H1 (cell line): ENCODE data around the gene PSMB3. TPM values are rescaled to one million over a fixed set of nuclear protein-coding genes. Genes with fewer than 3 reads are reported as not detected.

ENCODE experiments used
- CTCF ChIA-PET: fragments of 300-600 bp; sonication (Branson Sonifier 250); formaldehyde crosslinking; loops from one replicate; lab custom pipeline; 2021; ENCODE audit not compliant: partially characterized antibody; lab: Charles Lee
- POLR2A ChIA-PET: fragments of 300-600 bp; sonication (Branson Sonifier 250); formaldehyde crosslinking; loops from one replicate; lab custom pipeline; 2021; ENCODE audit warnings: inconsistent platforms; ENCODE audit not compliant: partially characterized antibody; lab: Charles Lee
- DNase-seq, 2 experiments: peaks; one replicate each; pipeline versions ENCODE4 v3.0.0 to v3.0.0-alpha.2; 2010 to 2022; ENCODE audit warnings: low spot score in 2 of 2, low read depth in 1 of 2, mixed read lengths in 1 of 2
- FAIRE-seq: peaks from 2 replicates; lab custom pipeline; 2011; peaks lifted over from hg19 to GRCh38; lab: Jason Lieb, UNC
- H2AFZ ChIP-seq: 2 replicates; pipeline ENCODE4 v1.8.1; 2012; ENCODE audit warnings: low read length, inconsistent platforms
- H2AK5ac ChIP-seq: 2 replicates; pipeline ENCODE4 v1.6.1; 2013; ENCODE audit warnings: low read depth, low read length
- H2BK120ac ChIP-seq: replicated peaks from 2 replicates; pipeline ENCODE3; 2013; ENCODE audit warnings: low read depth, low read length, inconsistent platforms
- H2BK12ac ChIP-seq: 2 replicates; pipeline ENCODE4 v1.6.1; 2013; ENCODE audit warnings: low read depth, low read length
- H2BK15ac ChIP-seq: 2 replicates; pipeline ENCODE4 v1.6.1; 2013; ENCODE audit warnings: low read length
- H2BK20ac ChIP-seq: 2 replicates; pipeline ENCODE4 v1.6.1; 2013; ENCODE audit warnings: low read length
- H2BK5ac ChIP-seq: 2 replicates; pipeline ENCODE4 v1.6.1; 2013; ENCODE audit warnings: low read depth, low read length
- H3K14ac ChIP-seq: 2 replicates; pipeline ENCODE4 v1.6.1; 2013; ENCODE audit warnings: inconsistent platforms; ENCODE audit not compliant: insufficient read length
- H3K18ac ChIP-seq: 2 replicates; pipeline ENCODE4 v1.6.1; 2013; ENCODE audit warnings: low read length; ENCODE audit errors: extremely low read depth
- H3K23ac ChIP-seq: 2 replicates; pipeline ENCODE4 v1.6.1; 2013; ENCODE audit warnings: inconsistent platforms; ENCODE audit not compliant: insufficient read length
- H3K23me2 ChIP-seq: 2 replicates; pipeline ENCODE4 v1.6.1; 2013; ENCODE audit warnings: low read depth, low read length
- H3K27ac ChIP-seq: 2 replicates; pipeline ENCODE4 v1.6.1; 2011; ENCODE audit warnings: low read depth, low read length, inconsistent platforms
- H3K27me3 ChIP-seq, 4 experiments: replicated peaks in 1 of 4; 1 replicate in 1 of 4; 2 replicates in 3 of 4; pipeline versions ENCODE4 v1.6.1 to v1.8.1; 2011 to 2013; ENCODE audit warnings: low read length in 3 of 4, mild to moderate bottlenecking in 3 of 4, inconsistent platforms in 2 of 4, mixed read lengths in 2 of 4, moderate library complexity in 1 of 4; ENCODE audit not compliant: control insufficient read depth in 3 of 4, insufficient read depth in 3 of 4; ENCODE audit errors: extremely low read depth in 1 of 4
- H3K36me3 ChIP-seq, 4 experiments: 2 replicates each; pipeline versions ENCODE4 v1.6.1 to v1.8.1; 2011 to 2013; ENCODE audit warnings: mild to moderate bottlenecking in 4 of 4, low read length in 3 of 4, moderate library complexity in 2 of 4, control low read depth in 1 of 4, inconsistent platforms in 1 of 4; ENCODE audit not compliant: insufficient read depth in 4 of 4, control insufficient read depth in 2 of 4
- H3K4ac ChIP-seq: replicated peaks from 2 replicates; pipeline ENCODE3; 2013; ENCODE audit warnings: low read length, low read depth, mixed read lengths, inconsistent platforms; ENCODE audit not compliant: insufficient read length
- H3K4me1 ChIP-seq, 4 experiments: replicated peaks in 1 of 4; 1 replicate in 1 of 4; 2 replicates in 3 of 4; pipeline versions ENCODE4 v1.6.1 to v1.8.1; 2011 to 2013; ENCODE audit warnings: low read length in 3 of 4, inconsistent platforms in 2 of 4, mixed read lengths in 1 of 4; ENCODE audit not compliant: insufficient read depth in 4 of 4, control insufficient read depth in 3 of 4
- H3K4me2 ChIP-seq, 2 experiments: 2 replicates each; pipeline versions ENCODE4 v1.6.1 to v1.8.1; 2011 to 2013; ENCODE audit warnings: low read depth in 2 of 2, low read length in 2 of 2, control low read depth in 1 of 2, inconsistent platforms in 1 of 2, mild to moderate bottlenecking in 1 of 2; ENCODE audit not compliant: insufficient read depth in 1 of 2
- H3K4me3 ChIP-seq, 4 experiments: fragments of 200-600, 300-600 bp in 1 of 4; sonication (generic), shearing (Covaris generic), sonication (Bioruptor Twin) in 1 of 4; 2 replicates each; pipeline versions ENCODE4 v1.5.1 to v1.8.1; 2011 to 2016; ENCODE audit warnings: low read length in 4 of 4, low read depth in 3 of 4, control low read depth in 2 of 4, inconsistent platforms in 2 of 4, mild to moderate bottlenecking in 2 of 4, mixed read lengths in 1 of 4, moderate library complexity in 1 of 4; ENCODE audit not compliant: insufficient read depth in 2 of 4; ENCODE audit errors: extremely low read depth in 1 of 4
- H3K56ac ChIP-seq: replicated peaks from 2 replicates; pipeline ENCODE3; 2013; ENCODE audit warnings: low read depth, mild to moderate bottlenecking, mixed read lengths, low read length, inconsistent platforms; ENCODE audit not compliant: insufficient read length
- H3K79me1 ChIP-seq: 2 replicates; pipeline ENCODE4 v1.6.1; 2013; ENCODE audit warnings: low read depth, low read length, control low read depth
- H3K79me2 ChIP-seq, 2 experiments: 2 replicates each; pipeline versions ENCODE4 v1.6.1 to v1.8.1; 2012 to 2013; ENCODE audit warnings: low read length in 2 of 2, mild to moderate bottlenecking in 2 of 2, inconsistent platforms in 1 of 2; ENCODE audit not compliant: insufficient read depth in 2 of 2, control insufficient read depth in 1 of 2
- H3K9ac ChIP-seq, 4 experiments: replicated peaks in 1 of 4; 1 replicate in 1 of 4; 2 replicates in 3 of 4; pipeline versions ENCODE4 v1.6.1 to v1.8.1; 2011 to 2013; ENCODE audit warnings: low read depth in 3 of 4, low read length in 3 of 4, control low read depth in 2 of 4, mild to moderate bottlenecking in 2 of 4, moderate library complexity in 2 of 4, inconsistent platforms in 1 of 4; ENCODE audit errors: extremely low read depth in 1 of 4
- H3K9me3 ChIP-seq, 2 experiments: 2 replicates each; pipeline versions ENCODE4 v1.6.1 to v1.8.1; 2012 to 2013; ENCODE audit warnings: mild to moderate bottlenecking in 2 of 2, moderate library complexity in 2 of 2, control low read depth in 1 of 2, inconsistent platforms in 1 of 2, low read depth in 1 of 2, low read length in 1 of 2, mixed read lengths in 1 of 2; ENCODE audit not compliant: insufficient read depth in 2 of 2
- H4K20me1 ChIP-seq, 2 experiments: replicated peaks in 1 of 2; 2 replicates each; pipeline versions ENCODE3 to v1.8.1; 2011 to 2013; ENCODE audit warnings: inconsistent platforms in 2 of 2, low read length in 2 of 2, mild to moderate bottlenecking in 1 of 2; ENCODE audit not compliant: insufficient read depth in 2 of 2, control insufficient read depth in 1 of 2
- H4K5ac ChIP-seq: 2 replicates; pipeline ENCODE4 v1.6.1; 2013; ENCODE audit warnings: low read length, low read depth, mixed read lengths, inconsistent platforms; ENCODE audit not compliant: insufficient read length
- H4K8ac ChIP-seq: 2 replicates; pipeline ENCODE4 v1.8.0; 2013; ENCODE audit warnings: mild to moderate bottlenecking, moderate library complexity, low read length, inconsistent platforms; ENCODE audit not compliant: insufficient read depth; ENCODE audit errors: extremely low read depth
- H4K91ac ChIP-seq: replicated peaks from 2 replicates; pipeline ENCODE3; 2013; ENCODE audit warnings: low read length, mixed read lengths, inconsistent platforms; ENCODE audit not compliant: insufficient read length
- CEBPB ChIP-seq: IDR thresholded peaks from 2 replicates; pipeline ENCODE4 v1.6.1; 2012; ENCODE audit warnings: low read depth, low read length
- HDAC6 ChIP-seq: IDR thresholded peaks from one replicate; pipeline ENCODE4 v1.7.1; 2012; ENCODE audit warnings: low read depth, mild to moderate bottlenecking, inconsistent platforms, low read length, moderate library complexity
- MAFK ChIP-seq: IDR thresholded peaks from 2 replicates; pipeline ENCODE4 v1.6.1; 2012; ENCODE audit warnings: low read depth, mild to moderate bottlenecking, improper control_type of control experiment, low read length
- SIRT6 ChIP-seq: IDR thresholded peaks from one replicate; pipeline ENCODE4 v1.7.1; 2012; ENCODE audit warnings: low read length, inconsistent platforms
- WGBS, 2 experiments: shearing (Covaris generic) in 1 of 2; methylation state at CpG; one replicate each; pipeline versions ENCODE4 v1.1.6 to v1.1.7; 2013 to 2015; ENCODE audit warnings: low lambda C conversion rate in 2 of 2, mixed read lengths in 2 of 2, inconsistent platforms in 1 of 2, low coverage in 1 of 2, missing lambda C conversion rate in 1 of 2; ENCODE audit not compliant: insufficient replicate concordance in 2 of 2, insufficient coverage in 1 of 2, insufficient read length in 1 of 2; ENCODE audit errors: extremely low coverage in 1 of 2, missing lambda C conversion rate in 1 of 2; 5-methylcytosine and 5-hydroxymethylcytosine counted together
- polyA plus RNA-seq, 7 experiments: library from polyadenylated mRNA; depleted of rRNA in 3 of 7; stranded (reverse) in 5 of 7; unstranded in 2 of 7; fragments of >200 nt in 5 of 7; fragments of 200-250 nt in 2 of 7; gene quantifications; 1 replicate in 5 of 7; 2 replicates in 1 of 7; 4 replicates in 1 of 7; pipeline versions ENCODE4 v1.2.1 to v1.2.3, GENCODE V29; 2011 to 2013; ENCODE audit warnings: missing spikeins in 2 of 7, mixed read lengths in 2 of 7
- total RNA-seq: library from RNA; stranded (reverse); fragmentation: NEBNext Ultra II Directional; extraction: Animal tissue kit (Norgen Biotek cat#: 25700); gene quantifications from 2 replicates; pipeline ENCODE4 v1.2.1, GENCODE V29; 2021

Gene PSMB3
- total and polyA plus RNA-seq, 2 of the 8 experiments (the other 6 are each of a cell fraction or from before 2014, with no cell fraction given) = 291 to 914 TPM

DNA sequence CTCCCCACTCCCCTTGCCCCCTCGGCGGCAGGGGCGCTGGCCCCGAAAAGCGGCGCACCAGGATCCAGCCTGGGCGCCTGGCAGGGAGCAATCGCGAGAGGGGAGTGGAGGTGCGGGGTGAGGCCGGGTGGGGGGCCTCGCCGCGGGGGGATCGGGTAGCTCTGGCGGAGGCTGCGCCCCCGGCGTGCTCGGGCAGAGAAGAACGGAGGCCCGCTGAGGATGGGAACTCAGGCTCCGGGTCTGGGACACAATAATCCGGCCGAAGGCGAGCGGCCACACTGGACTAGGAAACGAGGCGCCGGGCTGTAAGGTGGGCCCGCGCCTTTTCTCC lies 3.7 kb upstream of the PSMB3 start:
- Histone ChIP-seq H2BK120ac (no peak overlapping the region), H3K4me3 (peak overlapping the region; percentile 66 to 87 (median 84)), H3K79me1 (peaks cover 6% of the 10 kb centered on the region), H4K20me1 (peaks cover 20 to 22% of the 10 kb centered on the region in 2 experiments), H4K5ac (peak overlapping the region; percentile 79), H3K9ac (peak overlapping the region in 3 of 4 experiments; percentile 35 to 80 (median 61); a peak in 5 of 7 replicates), H3K4ac (no peak overlapping the region), H2BK5ac (no peak overlapping the region), H3K14ac (no peak overlapping the region), H3K23ac (no peak overlapping the region), H3K23me2 (peaks cover 48% of the 10 kb centered on the region), H3K27ac (peak overlapping the region; percentile 51; the same call in 1 of the 2 replicates), H3K79me2 (peaks cover 29 to 45% of the 10 kb centered on the region in 2 experiments), H2BK15ac (no peak overlapping the region), H2BK12ac (no peak overlapping the region), H4K8ac (peak overlapping the region; percentile 61), H2BK20ac (no peak overlapping the region), H3K18ac (peak overlapping the region; percentile 90), H3K36me3 (no peaks in the 10 kb centered on the region), H2AFZ (no peak overlapping the region), H3K4me2 (peak overlapping the region; percentile 89 to 91), H2AK5ac (no peak overlapping the region), H3K9me3 (no peaks in the 10 kb centered on the region), H3K4me1 (peaks cover 7 to 26% (median 17%) of the 10 kb centered on the region in 4 experiments), H4K91ac (peak overlapping the region; percentile 22), H3K27me3 (peaks cover 0 to 11% (median 5%) of the 10 kb centered on the region in 4 experiments; a peak in 5 of 7 replicates), H3K56ac (peak overlapping the region; percentile 70)
- no peak for TF ChIP-seq CEBPB
- no peak for TF ChIP-seq MAFK
- no peak for TF ChIP-seq HDAC6
- TF ChIP-seq SIRT6 = no peak
- FAIRE-seq (no peak), DNase-seq (no peak)
- ChIA-PET CTCF (no interaction called here), POLR2A (interaction anchor here (0.9 to 2.7 kb wide), 5 partner anchors 16 to 105 kb away, joined by 4 to 19 read pairs (median 4); partner anchors contain the start of genes CISD3 and RPL23)
- WGBS, 2 experiments = 0% methylated on average over 6 of the region's 32 CpGs; no CpG with 5 or more reads in 1 of the 2 experiments
